HepG2 (cell line): Measurements from ENCODE around the gene LEMD2. TPM values are rescaled to one million over a fixed set of nuclear protein-coding genes. Genes with fewer than 3 reads are reported as not detected.
A peak's percentile ranks its signal among the peaks of the same experiment; 100 is the strongest.

Experiments
- ATAC-seq: fragments of 200-7000 bp; cut with Tn5 transposase; 3 replicates; pipeline ENCODE4 v1.9.1; 2020; ENCODE audit warnings: mild to moderate bottlenecking, moderate library complexity
- BruUV-seq: library from RNA; stranded (reverse); fragments of 400-500 nt; replicated peaks from 2 replicates; lab custom pipeline; 2021; lab: Mats Ljungman, UMichigan
- CTCF ChIA-PET: fragments of 300-600 bp; formaldehyde crosslinking; extraction: SDS; loops from one replicate; lab custom pipeline; 2021; ENCODE audit warnings: low total read pairs, inconsistent platforms, low intra/inter-chr PET ratio; lab: Yijun Ruan, JAX
- POLR2A ChIA-PET: fragments of 350-600 bp; sonication (Branson Sonifier 250); formaldehyde crosslinking; loops from one replicate; lab custom pipeline; 2020; ENCODE audit warnings: antibody characterized with exemption, inconsistent platforms; lab: Yijun Ruan, JAX
- DNase-seq: peaks from one replicate; pipeline ENCODE4 v3.0.0-alpha.2; 2015; ENCODE audit warnings: low spot score
- FAIRE-seq: peaks from 3 replicates; lab custom pipeline; 2011; peaks lifted over from hg19 to GRCh38; lab: Jason Lieb, UNC
- H2AFZ ChIP-seq: one replicate; pipeline ENCODE4 v1.6.1; 2011; ENCODE audit warnings: low read length, inconsistent platforms
- H3K27ac ChIP-seq: fragments of 300-600 bp; 3 replicates; pipeline ENCODE4 v1.8.0; 2011; ENCODE audit warnings: mixed run types, mild to moderate bottlenecking, mixed read lengths, low read length, inconsistent platforms; ENCODE audit not compliant: insufficient read depth; ENCODE audit errors: extremely low read length
- H3K27me3 ChIP-seq, 2 experiments: fragments of 200-600 bp in 1 of 2; 2 replicates in 1 of 2; 3 replicates in 1 of 2; pipeline versions ENCODE4 v1.6.0 to v1.8.0; 2011; ENCODE audit warnings: low read length in 2 of 2, mild to moderate bottlenecking in 2 of 2, moderate library complexity in 2 of 2, inconsistent platforms in 1 of 2; ENCODE audit not compliant: insufficient read depth in 2 of 2, control insufficient read depth in 1 of 2
- H3K36me3 ChIP-seq, 2 experiments: fragments of 200-600 bp in 1 of 2; replicated peaks in 1 of 2; 2 replicates in 1 of 2; 3 replicates in 1 of 2; pipeline versions ENCODE4 v1.5.1 to v1.8.0; 2011; ENCODE audit warnings: low read length in 2 of 2, inconsistent platforms in 1 of 2; ENCODE audit not compliant: insufficient read depth in 2 of 2, control insufficient read depth in 1 of 2
- H3K4me1 ChIP-seq: 2 replicates; pipeline ENCODE4 v1.5.1; 2012; ENCODE audit warnings: low read length, inconsistent platforms; ENCODE audit not compliant: insufficient read depth
- H3K4me2 ChIP-seq: 2 replicates; pipeline ENCODE4 v1.6.0; 2011; ENCODE audit warnings: low read depth, low read length, inconsistent platforms
- H3K4me3 ChIP-seq, 3 experiments: fragments of 200-600 bp in 1 of 3; sonication (generic), shearing (Covaris generic) in 1 of 3; replicated peaks in 1 of 3; 2 replicates each; pipeline ENCODE4 v1.5.1; 2011 to 2016; ENCODE audit warnings: low read length in 3 of 3, inconsistent platforms in 2 of 3, low read depth in 2 of 3, mild to moderate bottlenecking in 2 of 3, control low read depth in 1 of 3, mixed read lengths in 1 of 3; ENCODE audit not compliant: insufficient read depth in 1 of 3
- H3K79me2 ChIP-seq: one replicate; pipeline ENCODE4 v1.6.1; 2011; ENCODE audit warnings: low read length, inconsistent platforms; ENCODE audit not compliant: insufficient read depth
- H3K9ac ChIP-seq: 2 replicates; pipeline ENCODE4 v1.6.0; 2011; ENCODE audit warnings: mild to moderate bottlenecking, low read depth, low read length, inconsistent platforms; ENCODE audit not compliant: insufficient read depth
- H3K9me3 ChIP-seq: 2 replicates; pipeline ENCODE4 v1.5.1; 2012; ENCODE audit warnings: mild to moderate bottlenecking, low read length
- H4K20me1 ChIP-seq: 2 replicates; pipeline ENCODE4 v1.6.0; 2011; ENCODE audit warnings: inconsistent platforms, mild to moderate bottlenecking, low read length, moderate library complexity; ENCODE audit not compliant: insufficient read depth
- ARNTL ChIP-seq: sonication (generic); formaldehyde crosslinking; IDR thresholded peaks from 2 replicates; pipeline ENCODE4 v1.4.0; 2020; ENCODE audit warnings: mild to moderate bottlenecking, missing genetic modification reagents
- BCL6 ChIP-seq: IDR thresholded peaks from 2 replicates; pipeline ENCODE4 v1.6.1; 2016; ENCODE audit warnings: missing genetic modification reagents, missing compliant biosample characterization
- HINFP ChIP-seq: sonication (generic); formaldehyde crosslinking; IDR thresholded peaks from 2 replicates; pipeline ENCODE4 v1.4.0; 2020; ENCODE audit warnings: low read depth, mild to moderate bottlenecking, missing genetic modification reagents
- HNF1B ChIP-seq: sonication (generic); formaldehyde crosslinking; IDR thresholded peaks from 2 replicates; pipeline ENCODE4 v1.5.1; 2020; ENCODE audit warnings: mild to moderate bottlenecking, moderate library complexity, missing genetic modification reagents
- MIER2 ChIP-seq: IDR thresholded peaks from 2 replicates; pipeline ENCODE4 v1.6.1; 2016; ENCODE audit warnings: missing biosample characterization, missing genetic modification reagents
- SIX1 ChIP-seq: sonication (generic); formaldehyde crosslinking; IDR thresholded peaks from 2 replicates; pipeline ENCODE4 v1.4.0; 2020; ENCODE audit warnings: missing genetic modification reagents, borderline replicate concordance
- SMYD3 ChIP-seq: sonication (generic); formaldehyde crosslinking; IDR thresholded peaks from 2 replicates; pipeline ENCODE4 v1.8.1; 2023; ENCODE audit warnings: mild to moderate bottlenecking, missing genetic modification reagents
- SP1 ChIP-seq, 2 experiments: fragments of 450-650 bp in 1 of 2; sonication (generic) in 1 of 2; formaldehyde crosslinking in 1 of 2; IDR thresholded peaks; 2 replicates each; pipeline versions ENCODE4 v1.4.0 to v1.6.1; 2016 to 2020; ENCODE audit warnings: missing genetic modification reagents in 1 of 2
- SUZ12 ChIP-seq: fragments of 150-350 bp; IDR thresholded peaks from 2 replicates; pipeline ENCODE4 v1.6.1; 2014; ENCODE audit warnings: low read depth, low read length
- TEF ChIP-seq: sonication (generic); formaldehyde crosslinking; IDR thresholded peaks from 2 replicates; pipeline ENCODE4 v1.5.0; 2020; ENCODE audit warnings: missing genetic modification reagents
- THAP11 ChIP-seq: IDR thresholded peaks from 2 replicates; pipeline ENCODE4 v1.6.1; 2016; ENCODE audit warnings: missing biosample characterization, missing genetic modification reagents
- U2AF1 ChIP-seq: fragments of 200-400 bp; formaldehyde crosslinking; optimal IDR thresholded peaks from 2 replicates; pipeline ENCODE3; 2017; ENCODE audit warnings: mild to moderate bottlenecking, low read depth, low read length
- ZBTB37 ChIP-seq: sonication (generic); formaldehyde crosslinking; IDR thresholded peaks from 2 replicates; pipeline ENCODE4 v1.4.0; 2020; ENCODE audit warnings: mild to moderate bottlenecking, missing genetic modification reagents
- ZBTB44 ChIP-seq: sonication (generic); formaldehyde crosslinking; IDR thresholded peaks from 2 replicates; pipeline ENCODE4 v1.4.0; 2020; ENCODE audit warnings: missing genetic modification reagents
- ZEB1 ChIP-seq: IDR thresholded peaks from 2 replicates; pipeline ENCODE4 v1.6.1; 2012; ENCODE audit warnings: mild to moderate bottlenecking, low read depth, inconsistent platforms; ENCODE audit not compliant: insufficient replicate concordance
- ZFAT ChIP-seq: sonication (generic); formaldehyde crosslinking; conservative IDR thresholded peaks from 2 replicates; pipeline ENCODE4 v1.8.1; 2023; ENCODE audit warnings: missing genetic modification reagents, inconsistent platforms
- ZNF883 ChIP-seq: sonication (generic); formaldehyde crosslinking; IDR thresholded peaks from 2 replicates; pipeline ENCODE4 v1.5.1; 2020; ENCODE audit warnings: mild to moderate bottlenecking, missing genetic modification reagents; ENCODE audit errors: not compliant biosample characterization
- WGBS: methylation state at CpG from one replicate; pipeline ENCODE4 v1.1.6; 2017; ENCODE audit warnings: low lambda C conversion rate; 5-methylcytosine and 5-hydroxymethylcytosine counted together
- in situ Hi-C: cut with HindIII; loops from 2 replicates; pipeline ENCODE4 v1.10.0; 2017; ENCODE audit warnings: low pct_unique_long_range_greater_than_20kb; ENCODE audit not compliant: extremely low pct_ligation_motif_present
- intact Hi-C: fragments of 100-400 bp; cut with micrococcal nuclease; formaldehyde crosslinking; loops from one replicate; pipeline ENCODE4 v1.10.0; 2022; ENCODE audit not compliant: unreplicated experiment
- polyA plus RNA-seq, 8 experiments: library from polyadenylated mRNA; depleted of rRNA in 3 of 8; stranded (reverse) in 7 of 8; unstranded in 1 of 8; fragments of >200 nt; fragmentation: Illumina TruSeq in 4 of 8; extraction: Trizol in 4 of 8; gene quantifications; 2 replicates each; pipeline versions ENCODE4 v1.2.1 to v1.2.3, GENCODE V29; 2011 to 2016; ENCODE audit warnings: low read depth in 4 of 8, missing spikeins in 1 of 8, mixed read lengths in 1 of 8; ENCODE audit not compliant: insufficient read depth in 1 of 8
- total RNA-seq, 5 experiments: library from RNA; depleted of rRNA; stranded (reverse); fragments of >200 nt; fragmentation: Illumina TruSeq; extraction: Trizol; gene quantifications; 2 replicates each; pipeline ENCODE4 v1.2.3, GENCODE V29; 2016; ENCODE audit warnings: low read depth in 1 of 5

The LEMD2 gene
- total and polyA plus RNA-seq, 2 of the 13 experiments (the other 11 are each of a cell fraction or from before 2014, with no cell fraction given) = 45.2 to 62.9 TPM

GRCh38 chr6:33787346-33787953 is 1.5 kb downstream of the LEMD2 start:
- POLR2A ChIA-PET = interaction anchor here (0.5 to 2.1 kb wide), 10 partner anchors 8 to 205 kb away, joined by 3 to 13 read pairs (median 4); partner anchors contain the start of gene UQCC2
- no peak for ATAC-seq
- no peak overlapping the region for H2AFZ ChIP-seq
- peak overlapping the region; percentile 83 for H3K4me2 ChIP-seq
- H3K36me3 ChIP-seq = peaks cover 7 to 17% of the 10 kb centered on the region in 2 experiments
- peaks cover 24% of the 10 kb centered on the region for H3K79me2 ChIP-seq
- H3K4me3 ChIP-seq = peak overlapping the region; percentile 66 to 87 (median 81)
- peaks cover 9% of the 10 kb centered on the region; the same call in 1 of the 2 replicates for H4K20me1 ChIP-seq
- CTCF ChIA-PET = no interaction called here
- intact Hi-C loops (no loop called here), in situ Hi-C loops (no loop called here)
- H3K9me3 ChIP-seq = no peaks in the 10 kb centered on the region
- 81% methylated on average over 7 of the region's 7 CpGs for WGBS
- H3K4me1 ChIP-seq = peaks cover 29% of the 10 kb centered on the region
- peak overlapping the region; percentile 90 for H3K9ac ChIP-seq
- FAIRE-seq = peak; percentile 12
- peak overlapping the region; percentile 72 for H3K27ac ChIP-seq
- H3K27me3 ChIP-seq = peaks cover 0 to 2% of the 10 kb centered on the region in 2 experiments; a peak in 2 of 5 replicates
- TSS peak; percentile 54 for BruUV-seq
- no peak for DNase-seq
- TF ChIP-seq ZBTB37 (CRISPR knock-in tag) = no peak
- TF ChIP-seq ZFAT (CRISPR knock-in tag) = no peak
- TF ChIP-seq THAP11 (CRISPR knock-in tag) = no peak
- no peak for TF ChIP-seq ZBTB44 (CRISPR knock-in tag)
- no peak for TF ChIP-seq ZEB1
- 0 out of 2 replicates have a peak, but pooled peaks have one; percentile 9 for TF ChIP-seq ARNTL (CRISPR knock-in tag)
- no peak for TF ChIP-seq ZNF883 (CRISPR knock-in tag)
- no peak for TF ChIP-seq SUZ12
- no peak for TF ChIP-seq HINFP (CRISPR knock-in tag)
- TF ChIP-seq HNF1B (CRISPR knock-in tag) = 0 out of 2 replicates have a peak, but pooled peaks have one; percentile 32
- TF ChIP-seq BCL6 (CRISPR knock-in tag) = no peak
- TF ChIP-seq TEF (CRISPR knock-in tag) = no peak
- no peak for TF ChIP-seq SIX1
- TF ChIP-seq MIER2 (CRISPR knock-in tag) = no peak
- TF ChIP-seq SMYD3 (CRISPR knock-in tag) = 0 out of 2 replicates have a peak, but pooled peaks have one; percentile 9
- TF ChIP-seq SP1 (IDR thresholded peaks at IDR 0.05) = no peak
- TF ChIP-seq SP1 (CRISPR knock-in tag; IDR thresholded peaks at IDR 0.05) = no peak
- TF ChIP-seq U2AF1 = no peak
